Common myeloid progenitor, CD34-positive (primary cell): ENCODE results near the gene LOX.

Experiments
- CTCF ChIA-PET: fragments of 350-600 bp; sonication (Branson Sonifier 250); formaldehyde crosslinking; loops from one replicate; lab custom pipeline; 2021; ENCODE audit warnings: antibody characterized with exemption; lab: Charles Lee
- POLR2A ChIA-PET: fragments of 350-600 bp; sonication (Branson Sonifier 250); formaldehyde crosslinking; loops from one replicate; lab custom pipeline; 2021; ENCODE audit warnings: antibody characterized with exemption; lab: Charles Lee
- DNase-seq, 3 donors: peaks; one replicate each; pipeline versions ENCODE4 v3.0.0 to v3.0.0-alpha.2; 2013
- H3K27ac ChIP-seq, 2 experiments: 1 replicate in 1 of 2; 2 replicates in 1 of 2; pipeline ENCODE4 v1.7.0; 2013; ENCODE audit warnings: inconsistent platforms in 2 of 2, low read length in 2 of 2, mild to moderate bottlenecking in 2 of 2, low read depth in 1 of 2, moderate library complexity in 1 of 2; ENCODE audit not compliant: severe bottlenecking in 2 of 2, insufficient read depth in 1 of 2, poor library complexity in 1 of 2
- H3K27me3 ChIP-seq, 5 experiments: replicated peaks in 2 of 5; 1 replicate in 3 of 5; 2 replicates in 2 of 5; pipeline versions ENCODE4 v1.6.1 to v1.7.0; 2013; ENCODE audit warnings: low read length in 4 of 5, mild to moderate bottlenecking in 2 of 5, moderate library complexity in 2 of 5, inconsistent platforms in 1 of 5; ENCODE audit not compliant: insufficient read depth in 5 of 5, control insufficient read depth in 4 of 5
- H3K36me3 ChIP-seq, 4 experiments: 1 replicate in 2 of 4; 2 replicates in 2 of 4; pipeline versions ENCODE4 v1.6.1 to v1.7.0; 2013; ENCODE audit warnings: low read length in 3 of 4, control low read depth in 1 of 4, mild to moderate bottlenecking in 1 of 4; ENCODE audit not compliant: control insufficient read depth in 4 of 4, insufficient read depth in 4 of 4
- H3K4me1 ChIP-seq, 4 experiments: 1 replicate in 3 of 4; 2 replicates in 1 of 4; pipeline versions ENCODE4 v1.6.1 to v1.7.1; 2013; ENCODE audit warnings: low read length in 3 of 4, mild to moderate bottlenecking in 3 of 4, control low read depth in 1 of 4, inconsistent platforms in 1 of 4, moderate library complexity in 1 of 4; ENCODE audit not compliant: control insufficient read depth in 4 of 4, insufficient read depth in 4 of 4; ENCODE audit errors: control extremely low read depth in 1 of 4
- H3K4me3 ChIP-seq, 7 experiments: 1 replicate in 4 of 7; 2 replicates in 3 of 7; pipeline versions ENCODE4 v1.5.1 to v1.7.0; 2013; ENCODE audit warnings: mild to moderate bottlenecking in 7 of 7, low read length in 6 of 7, moderate library complexity in 6 of 7, inconsistent platforms in 2 of 7, low read depth in 2 of 7, control low read depth in 1 of 7; ENCODE audit not compliant: insufficient read depth in 4 of 7, control insufficient read depth in 1 of 7; ENCODE audit errors: extremely low read depth in 1 of 7
- H3K9me3 ChIP-seq, 5 experiments: 1 replicate in 4 of 5; 2 replicates in 1 of 5; pipeline versions ENCODE4 v1.6.1 to v1.7.1; 2013; ENCODE audit warnings: low read length in 4 of 5, mild to moderate bottlenecking in 2 of 5, inconsistent platforms in 1 of 5, low read depth in 1 of 5, moderate library complexity in 1 of 5; ENCODE audit not compliant: control insufficient read depth in 4 of 5, insufficient read depth in 2 of 5; ENCODE audit errors: control extremely low read depth in 1 of 5
- WGBS: methylation state at CpG from one replicate; pipeline ENCODE4 v1.1.5; 2013; ENCODE audit not compliant: insufficient coverage; 5-methylcytosine and 5-hydroxymethylcytosine counted together

Gene LOX

GRCh38 chr5:122073018-122073417, 5.0 kb downstream of the LOX start:
- WGBS = no CpG with 5 or more reads among the region's 2 CpGs
- Histone ChIP-seq H3K27me3 (peaks cover 0 to 3% (median 0%) of the 10 kb centered on the region in 5 experiments), H3K36me3 (peaks cover 0 to 4% (median 0%) of the 10 kb centered on the region in 4 experiments), H3K27ac (no peak overlapping the region), H3K4me3 (peak overlapping the region in 1 of 7 experiments; percentile 16), H3K9me3 (no peaks in the 10 kb centered on the region), H3K4me1 (peaks cover 17 to 45% (median 22%) of the 10 kb centered on the region in 4 experiments)
- ChIA-PET POLR2A (interaction anchor here (0.6 kb wide), 1 partner anchor 9 kb away, joined by 3 read pairs; no protein-coding TSS in a partner anchor), CTCF (interaction anchor here (1.0 to 1.4 kb wide), 3 partner anchors 19 to 83 kb away, joined by 3 to 5 read pairs (median 4); no protein-coding TSS in a partner anchor)
- DNase-seq = no peak

GRCh38 chr5:122067390-122067789, 10.7 kb downstream of the LOX start:
- ChIA-PET POLR2A (no interaction called here), CTCF (no interaction called here)
- Histone ChIP-seq H3K36me3 (peaks cover 0 to 4% (median 0%) of the 10 kb centered on the region in 4 experiments), H3K4me3 (no peak overlapping the region), H3K4me1 (peaks cover 0 to 3% (median 1%) of the 10 kb centered on the region in 4 experiments), H3K27ac (no peak overlapping the region), H3K9me3 (no peaks in the 10 kb centered on the region), H3K27me3 (no peaks in the 10 kb centered on the region)
- WGBS = 100% methylated on average over 1 of the region's 1 CpG
- DNase-seq = no peak

- no peaks in the 10 kb centered on the region for H3K9me3 ChIP-seq
- no peak overlapping the region for H3K4me3 ChIP-seq
- WGBS = no CpG with 5 or more reads among the region's 3 CpGs
- no peak overlapping the region for H3K27ac ChIP-seq
- POLR2A ChIA-PET = no interaction called here
- DNase-seq = no peak
- H3K36me3 ChIP-seq = peaks cover 0 to 4% (median 0%) of the 10 kb centered on the region in 4 experiments
- H3K4me1 ChIP-seq = no peaks in the 10 kb centered on the region
- H3K27me3 ChIP-seq = no peaks in the 10 kb centered on the region
- CTCF ChIA-PET = interaction anchor here (1.5 kb wide), 1 partner anchor 11 kb away, joined by 6 read pairs; no protein-coding TSS in a partner anchor
Measured at GRCh38 chr5:122064992-122065391, 13.1 kb downstream of the LOX start.

GRCh38 chr5:122063836-122064235, 14.2 kb downstream of the LOX start:
- no CpG with 5 or more reads among the region's 1 CpG for WGBS
- ChIA-PET CTCF (interaction anchor here (1.5 kb wide), 1 partner anchor 12 kb away, joined by 6 read pairs; no protein-coding TSS in a partner anchor), POLR2A (no interaction called here)
- peaks cover 0 to 4% (median 0%) of the 10 kb centered on the region in 4 experiments for H3K36me3 ChIP-seq
- no peaks in the 10 kb centered on the region for H3K9me3 ChIP-seq
- DNase-seq = no peak
- no peak overlapping the region for H3K4me3 ChIP-seq
- no peaks in the 10 kb centered on the region for H3K27me3 ChIP-seq
- no peaks in the 10 kb centered on the region for H3K4me1 ChIP-seq
- H3K27ac ChIP-seq = no peak overlapping the region

- Histone ChIP-seq H3K27me3 (no peaks in the 10 kb centered on the region), H3K4me1 (no peaks in the 10 kb centered on the region), H3K36me3 (no peaks in the 10 kb centered on the region), H3K27ac (no peak overlapping the region), H3K4me3 (no peak overlapping the region), H3K9me3 (no peaks in the 10 kb centered on the region)
- POLR2A ChIA-PET = interaction anchor here (0.5 kb wide), 1 partner anchor 28 kb away, joined by 3 read pairs; no protein-coding TSS in a partner anchor
- no CpG with 5 or more reads among the region's 1 CpG for WGBS
- DNase-seq = no peak
- CTCF ChIA-PET = interaction anchor here (2.1 kb wide), 1 partner anchor 9 kb away, joined by 6 read pairs; no protein-coding TSS in a partner anchor
Measured at GRCh38 chr5:122062205-122062604, 15.9 kb downstream of the LOX start.

- Histone ChIP-seq H3K4me1 (peaks cover 0 to 6% (median 0%) of the 10 kb centered on the region in 4 experiments), H3K9me3 (peaks cover 0 to 2% (median 0%) of the 10 kb centered on the region in 5 experiments), H3K27ac (no peak overlapping the region), H3K36me3 (no peaks in the 10 kb centered on the region), H3K27me3 (no peaks in the 10 kb centered on the region), H3K4me3 (no peak overlapping the region)
- DNase-seq = no peak
- ChIA-PET POLR2A (no interaction called here), CTCF (no interaction called here)
Measured at GRCh38 chr5:122056913-122057312, 21.1 kb downstream of the LOX start.

- Histone ChIP-seq H3K27ac (no peak overlapping the region), H3K9me3 (peaks cover 0 to 5% (median 0%) of the 10 kb centered on the region in 5 experiments), H3K36me3 (no peaks in the 10 kb centered on the region), H3K4me3 (no peak overlapping the region), H3K27me3 (no peaks in the 10 kb centered on the region), H3K4me1 (peaks cover 0 to 6% (median 0%) of the 10 kb centered on the region in 4 experiments)
- no peak for DNase-seq
- CTCF ChIA-PET = interaction anchor here (1.1 to 1.8 kb wide), 5 partner anchors 7 to 24 kb away, joined by 4 to 6 read pairs (median 5); partner anchors contain the start of gene LOX
- POLR2A ChIA-PET = no interaction called here
- WGBS = 79% methylated on average over 4 of the region's 4 CpGs
Measured at GRCh38 chr5:122054266-122054665, 23.8 kb downstream of the LOX start.
